Upper lobe of left lung (tissue), 6 donors: ENCODE data around the gene NDUFA8. TPM values are rescaled to one million over a fixed set of nuclear protein-coding genes. Genes with fewer than 3 reads are reported as not detected.

Source experiments
- ATAC-seq, 2 donors: fragments of 200-7000 bp; cut with Tn5 transposase; one replicate each; pipeline ENCODE4 v1.9.1; 2022; ENCODE audit warnings: mild to moderate bottlenecking in 2 of 2, moderate library complexity in 2 of 2; ENCODE audit not compliant: low FRiP score in 2 of 2
- DNase-seq, 2 donors: peaks; one replicate each; pipeline ENCODE4 v3.0.0-alpha.2; 2019 to 2020
- H3K27ac ChIP-seq, 4 donors: fragments of 200-600 bp; sonication (generic); one replicate each; pipeline ENCODE4 v1.5.1; 2016 to 2019
- H3K27me3 ChIP-seq, 4 donors: fragments of 200-600 bp; sonication (generic); one replicate each; pipeline ENCODE4 v1.5.1; 2017 to 2019
- H3K36me3 ChIP-seq, 4 donors: fragments of 200-600 bp; sonication (generic); one replicate each; pipeline ENCODE4 v1.5.1; 2016 to 2019
- H3K4me1 ChIP-seq, 4 donors: fragments of 200-600 bp; sonication (generic); one replicate each; pipeline ENCODE4 v1.5.1; 2018 to 2019
- H3K4me3 ChIP-seq, 4 donors: fragments of 200-600 bp; sonication (generic); one replicate each; pipeline ENCODE4 v1.5.1; 2017 to 2019; ENCODE audit warnings: mild to moderate bottlenecking in 2 of 4, moderate library complexity in 1 of 4
- H3K9me3 ChIP-seq, 4 donors: fragments of 200-600 bp; sonication (generic); one replicate each; pipeline ENCODE4 v1.5.1; 2018 to 2019
- EP300 ChIP-seq, 4 donors: sonication (generic); formaldehyde crosslinking; IDR thresholded peaks; one replicate each; pipeline ENCODE4 v1.5.1; 2017; ENCODE audit warnings: antibody characterized with exemption in 4 of 4, control low read depth in 2 of 4
- POLR2A ChIP-seq, 4 donors: fragments of 450-650 bp; IDR thresholded peaks; one replicate each; pipeline ENCODE4 v1.5.1; 2016 to 2017; ENCODE audit warnings: antibody characterized with exemption in 4 of 4, mild to moderate bottlenecking in 2 of 4
- POLR2AphosphoS5 ChIP-seq, 2 donors: sonication (generic); formaldehyde crosslinking; IDR thresholded peaks; one replicate each; pipeline ENCODE4 v1.5.1; 2017; ENCODE audit warnings: antibody characterized with exemption in 2 of 2
- WGBS, 2 donors: methylation state at CpG; one replicate each; pipeline ENCODE4 v1.1.5; 2017 to 2018; 5-methylcytosine and 5-hydroxymethylcytosine counted together
- total RNA-seq, 6 donors: library from RNA; depleted of rRNA in 4 of 6; stranded (reverse); fragments of >200 nt in 4 of 6; gene quantifications; one replicate each; pipeline versions ENCODE4 v1.1.0 to v1.2.1, GENCODE V29; 2016 to 2021
- TF ChIP-seq, protein P1 (sequence below), 6 experiments: fragments of 450-650 bp in 4 of 6; fragments of 200-600 bp in 2 of 6; sonication (generic) in 2 of 6; IDR thresholded peaks; one replicate each; pipeline ENCODE4 v1.5.1; 2016 to 2019; ENCODE audit warnings: antibody characterized with exemption in 6 of 6
- donor health status: DM: no; HTN: no; CAD: no; lungs with moderate emphysema.
- donor health status: DM: no; HTN: yes; CAD: no; lungs with severe emphysema.

NDUFA8 gene
- total RNA-seq, 6 donors from 2014 or later = 25.6 to 46.5 (median 35.5) TPM

DNA sequence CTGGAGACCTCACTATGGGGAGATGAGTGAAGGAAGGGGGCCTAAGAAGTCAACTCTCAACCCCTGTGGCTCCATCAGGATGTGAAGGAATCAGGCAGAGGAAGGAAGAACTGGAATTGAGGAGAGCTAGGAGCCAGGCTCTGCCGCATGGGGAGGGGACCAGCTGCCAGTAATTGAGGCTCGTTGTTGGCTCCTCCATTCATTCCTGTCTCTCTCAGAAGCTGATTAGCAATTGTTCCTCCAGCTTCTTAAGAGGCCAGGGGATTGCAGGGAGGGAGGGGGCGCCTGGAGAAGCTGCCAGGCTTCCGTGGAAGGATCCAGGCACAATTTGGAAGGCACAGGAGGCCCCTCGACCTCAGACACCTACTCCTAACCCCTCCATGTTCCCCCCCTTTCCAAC lies 46.0 kb downstream of the NDUFA8 start:
- DNase-seq (no peak), ATAC-seq (no peak)
- no peaks in the 10 kb centered on the region for H3K36me3 ChIP-seq
- no peak overlapping the region for H3K27ac ChIP-seq
- no peaks in the 10 kb centered on the region for H3K9me3 ChIP-seq
- no peaks in the 10 kb centered on the region for H3K4me1 ChIP-seq
- WGBS, 2 donors = 49% methylated on average over 4 to 5 of the region's 5 CpGs
- no peaks in the 10 kb centered on the region for H3K27me3 ChIP-seq
- no peak for TF ChIP-seq POLR2AphosphoS5 (IDR thresholded peaks at IDR 0.05)
- no peak for TF ChIP-seq EP300 (IDR thresholded peaks at IDR 0.05)
- TF ChIP-seq, protein P1, sequence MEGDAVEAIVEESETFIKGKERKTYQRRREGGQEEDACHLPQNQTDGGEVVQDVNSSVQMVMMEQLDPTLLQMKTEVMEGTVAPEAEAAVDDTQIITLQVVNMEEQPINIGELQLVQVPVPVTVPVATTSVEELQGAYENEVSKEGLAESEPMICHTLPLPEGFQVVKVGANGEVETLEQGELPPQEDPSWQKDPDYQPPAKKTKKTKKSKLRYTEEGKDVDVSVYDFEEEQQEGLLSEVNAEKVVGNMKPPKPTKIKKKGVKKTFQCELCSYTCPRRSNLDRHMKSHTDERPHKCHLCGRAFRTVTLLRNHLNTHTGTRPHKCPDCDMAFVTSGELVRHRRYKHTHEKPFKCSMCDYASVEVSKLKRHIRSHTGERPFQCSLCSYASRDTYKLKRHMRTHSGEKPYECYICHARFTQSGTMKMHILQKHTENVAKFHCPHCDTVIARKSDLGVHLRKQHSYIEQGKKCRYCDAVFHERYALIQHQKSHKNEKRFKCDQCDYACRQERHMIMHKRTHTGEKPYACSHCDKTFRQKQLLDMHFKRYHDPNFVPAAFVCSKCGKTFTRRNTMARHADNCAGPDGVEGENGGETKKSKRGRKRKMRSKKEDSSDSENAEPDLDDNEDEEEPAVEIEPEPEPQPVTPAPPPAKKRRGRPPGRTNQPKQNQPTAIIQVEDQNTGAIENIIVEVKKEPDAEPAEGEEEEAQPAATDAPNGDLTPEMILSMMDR (IDR thresholded peaks at IDR 0.05) = no peak
- no peak overlapping the region for H3K4me3 ChIP-seq

DNA sequence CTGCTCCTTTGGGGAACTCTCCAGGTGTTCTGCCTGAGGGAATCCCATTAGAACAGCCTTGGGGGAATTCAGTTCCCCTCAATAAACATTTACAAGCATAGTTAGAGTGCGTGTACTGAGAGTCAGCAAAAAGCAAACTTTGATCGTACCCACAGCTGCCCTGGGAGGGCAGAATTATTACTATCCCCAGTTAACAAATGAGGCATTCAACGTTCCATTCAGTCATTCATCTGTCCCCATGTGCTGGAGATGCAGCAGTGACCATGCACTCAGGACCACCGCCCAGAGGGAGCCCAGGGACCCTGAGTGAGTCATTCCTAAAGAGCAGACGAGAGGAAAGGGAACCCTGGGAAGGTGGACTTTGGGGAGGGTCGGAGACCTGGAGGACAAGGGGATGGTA lies 47.3 kb downstream of the NDUFA8 start:
- no peak overlapping the region for H3K4me3 ChIP-seq
- 82 to 83% methylated on average over 6 of the region's 6 CpGs for WGBS, 2 donors
- H3K36me3 ChIP-seq = no peaks in the 10 kb centered on the region
- DNase-seq = no peak
- ATAC-seq = no peak
- no peak for TF ChIP-seq POLR2A (IDR thresholded peaks at IDR 0.05)
- TF ChIP-seq, protein P1 (IDR thresholded peaks at IDR 0.05) = no peak
- TF ChIP-seq EP300 (IDR thresholded peaks at IDR 0.05) = no peak
- TF ChIP-seq POLR2AphosphoS5 (IDR thresholded peaks at IDR 0.05) = no peak
- no peaks in the 10 kb centered on the region for H3K9me3 ChIP-seq
- H3K4me1 ChIP-seq = no peaks in the 10 kb centered on the region
- H3K27me3 ChIP-seq = no peaks in the 10 kb centered on the region
- no peak overlapping the region for H3K27ac ChIP-seq

DNA sequence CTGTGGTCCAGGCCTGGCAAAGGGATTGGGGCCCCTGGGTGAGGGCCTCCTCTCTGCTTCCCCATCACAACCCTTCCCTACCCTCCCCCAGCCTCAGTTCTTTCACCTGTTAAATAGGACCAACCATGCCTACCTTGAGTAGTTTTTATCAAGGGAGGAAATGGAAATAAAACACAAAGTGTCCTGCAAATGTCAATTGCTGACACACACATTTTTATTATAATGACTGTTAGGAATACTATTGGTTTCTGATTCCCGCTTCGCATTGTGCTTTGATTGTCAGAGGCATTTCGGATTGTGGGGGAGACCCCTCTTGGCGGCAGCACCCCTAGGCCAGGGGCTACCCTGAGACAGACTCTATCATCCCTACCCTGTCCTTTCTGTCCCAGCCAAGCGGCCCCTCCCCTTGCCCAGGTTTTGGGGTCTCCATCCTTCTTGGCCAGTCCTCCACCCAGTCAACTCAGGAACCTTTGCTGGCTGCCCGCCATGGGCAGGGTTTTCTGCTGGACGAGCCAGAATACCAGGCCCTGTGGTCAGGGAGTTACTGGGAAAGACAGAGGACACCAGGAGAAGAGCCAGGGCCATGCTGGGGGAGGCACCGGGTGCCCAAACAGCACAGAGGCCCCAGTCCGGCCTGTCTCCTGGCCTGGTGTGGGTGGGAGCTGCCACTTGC lies 48.0 kb downstream of the NDUFA8 start:
- Histone ChIP-seq H3K4me1 (no peaks in the 10 kb centered on the region), H3K27ac (no peak overlapping the region), H3K36me3 (no peaks in the 10 kb centered on the region), H3K27me3 (no peaks in the 10 kb centered on the region), H3K4me3 (no peak overlapping the region), H3K9me3 (no peaks in the 10 kb centered on the region)
- 90 to 92% methylated on average over 7 to 9 of the region's 9 CpGs for WGBS, 2 donors
- no peak for ATAC-seq
- no peak for TF ChIP-seq POLR2AphosphoS5 (IDR thresholded peaks at IDR 0.05)
- TF ChIP-seq EP300 (IDR thresholded peaks at IDR 0.05) = no peak
- TF ChIP-seq, protein P1 (IDR thresholded peaks at IDR 0.05) = no peak
- no peak for TF ChIP-seq POLR2A (IDR thresholded peaks at IDR 0.05)
- DNase-seq = no peak

DNA sequence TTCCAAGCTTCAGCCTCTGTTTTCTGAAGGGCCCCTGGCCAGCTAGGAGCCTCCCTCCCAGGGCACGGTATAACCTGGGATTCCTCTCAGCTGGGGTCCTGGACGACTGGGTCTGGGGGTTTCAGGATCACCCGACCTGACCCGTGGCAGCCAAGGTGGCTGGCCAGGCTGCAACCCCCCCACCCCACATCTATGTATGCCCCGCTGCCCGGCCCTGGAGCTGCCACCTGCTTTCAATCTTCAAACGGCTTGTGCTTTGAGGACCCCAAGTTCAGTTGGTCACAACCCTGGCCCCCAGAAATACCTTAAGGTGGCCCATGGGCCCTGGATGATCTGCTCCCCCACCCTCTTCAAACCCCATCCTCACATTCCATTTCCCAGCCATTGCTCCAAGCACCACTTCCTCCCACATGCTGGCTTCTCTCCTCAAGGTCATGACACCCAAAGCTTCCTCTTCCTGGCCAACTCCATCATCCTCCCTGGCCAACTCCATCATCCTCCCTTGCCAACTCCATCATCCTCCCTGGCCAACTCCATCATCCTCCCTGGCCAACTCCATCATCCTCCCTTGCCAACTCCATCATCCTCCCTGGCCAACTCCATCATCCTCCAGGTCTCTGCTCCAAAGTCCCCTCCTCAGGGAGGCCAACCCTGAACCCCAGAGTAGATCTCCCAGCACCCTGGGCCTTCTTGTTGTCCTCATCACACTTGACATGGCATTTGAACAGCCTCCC lies 49.3 kb downstream of the NDUFA8 start:
- no peak for ATAC-seq
- TF ChIP-seq POLR2A (IDR thresholded peaks at IDR 0.05) = no peak
- no peak for TF ChIP-seq POLR2AphosphoS5 (IDR thresholded peaks at IDR 0.05)
- TF ChIP-seq, protein P1 (IDR thresholded peaks at IDR 0.05) = no peak
- no peak for TF ChIP-seq EP300 (IDR thresholded peaks at IDR 0.05)
- DNase-seq = peak in 1 of 2 donors; percentile 39
- no peaks in the 10 kb centered on the region for H3K36me3 ChIP-seq
- H3K4me3 ChIP-seq = no peak overlapping the region
- H3K4me1 ChIP-seq = no peaks in the 10 kb centered on the region
- 92 to 97% methylated on average over 3 to 6 of the region's 7 CpGs for WGBS, 2 donors
- H3K9me3 ChIP-seq = no peaks in the 10 kb centered on the region
- no peak overlapping the region for H3K27ac ChIP-seq
- no peaks in the 10 kb centered on the region for H3K27me3 ChIP-seq
